ENCODE measurements around the gene ZNF317. TPM values are rescaled to one million over a fixed set of nuclear protein-coding genes. Genes with fewer than 3 reads are reported as not detected.

Gene ZNF317
- 10 to 100 TPM; 28.6 to 76.1 (median 37.6) TPM for polyA plus RNA-seq (ENCODE audit: low read depth in 6 of 6)

DNA sequence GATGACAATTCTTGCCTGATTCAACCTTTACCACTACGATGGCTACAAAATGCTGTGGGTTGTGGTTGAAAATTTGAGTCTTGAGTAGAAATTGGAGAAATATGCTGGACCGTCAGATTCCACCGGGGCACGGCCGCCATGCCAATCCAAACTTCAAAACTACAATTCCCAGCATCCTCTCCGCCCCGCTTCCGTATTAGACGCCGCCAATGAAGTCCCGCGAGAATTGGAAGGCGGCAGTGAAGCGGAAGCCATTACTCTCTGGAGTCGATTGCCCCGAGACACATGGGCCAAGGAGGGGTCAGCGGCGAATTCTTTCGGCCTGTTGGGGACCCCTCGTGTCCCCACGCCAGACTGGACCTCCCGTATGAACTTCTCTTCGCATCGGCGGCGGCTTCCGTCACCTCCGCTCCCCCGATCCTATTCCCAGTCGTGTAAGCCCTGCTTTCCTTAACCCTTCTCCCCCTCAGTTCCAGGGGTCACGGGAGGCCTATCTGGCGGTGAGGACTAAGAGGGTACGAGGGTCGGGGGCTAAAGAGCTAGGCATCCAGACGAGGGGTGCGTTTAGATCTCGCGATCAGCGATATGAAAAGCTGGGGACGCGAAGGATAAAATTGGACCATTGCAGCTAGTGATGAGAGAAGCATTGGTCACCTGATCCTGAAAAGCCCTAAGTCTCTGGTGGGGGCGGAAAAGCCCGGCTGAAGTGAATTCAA, at the start of gene ZNF317:
Gene ZNF317 (plus strand): TSS at position 239 of the 716 bp plus-strand sequence. CDS start 15,620 bp downstream, outside the sequence.
- Mint-ChIP-seq H3K4me1 (peaks cover 33 to 52% (median 42%) of the 10 kb centered on the region in 3 donors), H3K27me3 (no peaks in the 10 kb centered on the region)

DNA sequence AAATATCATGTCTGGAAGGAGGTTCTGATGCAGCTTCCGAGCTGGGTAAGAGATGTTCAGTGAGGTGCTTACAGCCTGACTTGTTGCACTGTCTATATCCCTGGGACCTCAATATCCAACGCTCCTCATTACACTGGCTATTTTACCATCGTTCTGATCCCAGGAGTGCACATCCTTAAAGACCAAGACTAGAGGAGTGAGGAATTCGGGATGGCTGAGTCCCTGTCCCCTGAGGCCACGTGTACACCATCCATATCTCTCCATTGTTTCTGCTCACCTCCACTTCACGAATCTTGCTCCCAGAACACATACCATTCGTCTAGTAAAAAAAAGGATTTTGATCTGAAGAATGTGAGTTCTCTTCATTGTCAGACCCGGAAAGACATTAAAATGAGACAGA, 32.8 kb upstream of the ZNF317 start, which contains the start of gene OR7G2:
Gene OR7G2 (minus strand): TSS at position 101 of the 400 bp plus-strand sequence. CDS start 4,232 bp downstream, outside the sequence.
- Mint-ChIP-seq H3K4me1 (no peaks in the 10 kb centered on the region), H3K27me3 (peaks cover 18 to 35% (median 21%) of the 10 kb centered on the region in 3 donors), H3K9me3 (peaks cover 0 to 5% (median 0%) of the 10 kb centered on the region in 7 donors), H3K4me3 (no peak within 1 kb of the TSS), H3K36me3 (no peaks in the 10 kb centered on the region), H3K27ac (no peak within 1 kb of the TSS)
- ATAC-seq (ENCODE audit: low read depth in 2 of 2) (no peak), DNase-seq (no peak)

More for the DNA sequence above, at the start of gene ZNF317:
- ATAC-seq (ENCODE audit: low read depth in 2 of 2): peak; percentile 92 to 93
- Mint-ChIP-seq H3K9me3 (peaks cover 0 to 18% (median 11%) of the 10 kb centered on the region in 7 donors), H3K36me3 (peaks cover 6 to 15% of the 10 kb centered on the region in 2 donors), H3K4me3 (peak within 1 kb of the TSS; percentile 98 to 100 (median 99)), H3K27ac (peak within 1 kb of the TSS; percentile 94 to 100 (median 98))
- DNase-seq: peak; percentile 87

DNA sequence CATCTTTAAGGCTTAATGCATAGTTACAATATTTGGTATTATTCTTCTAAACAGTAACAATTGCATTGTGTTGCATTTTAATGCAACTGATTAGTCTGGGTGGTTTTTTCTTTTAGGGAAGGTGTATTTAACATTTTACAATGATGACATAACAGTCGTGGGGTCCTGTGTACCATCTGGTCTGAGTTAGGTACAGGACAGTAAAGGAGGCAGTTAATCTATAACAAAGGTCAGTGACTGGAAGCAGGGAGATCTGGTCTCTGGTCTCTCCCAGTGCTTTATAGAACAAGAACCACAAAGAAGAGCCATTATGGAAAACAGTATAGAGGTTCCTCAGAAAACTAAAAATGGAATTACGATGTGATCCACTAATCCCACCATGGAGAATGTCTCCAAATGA, 30.2 kb upstream of the ZNF317 start:
- no peak for DNase-seq
- no peaks in the 10 kb centered on the region for H3K36me3 Mint-ChIP-seq
- no peaks in the 10 kb centered on the region for H3K4me1 Mint-ChIP-seq
- H3K9me3 Mint-ChIP-seq: peaks cover 0 to 5% (median 0%) of the 10 kb centered on the region in 7 donors
- no peak for ATAC-seq (ENCODE audit: low read depth in 2 of 2)
- no peak overlapping the region for H3K27ac Mint-ChIP-seq
- H3K4me3 Mint-ChIP-seq: no peak overlapping the region
- peaks cover 17 to 37% (median 26%) of the 10 kb centered on the region in 3 donors for H3K27me3 Mint-ChIP-seq

DNA sequence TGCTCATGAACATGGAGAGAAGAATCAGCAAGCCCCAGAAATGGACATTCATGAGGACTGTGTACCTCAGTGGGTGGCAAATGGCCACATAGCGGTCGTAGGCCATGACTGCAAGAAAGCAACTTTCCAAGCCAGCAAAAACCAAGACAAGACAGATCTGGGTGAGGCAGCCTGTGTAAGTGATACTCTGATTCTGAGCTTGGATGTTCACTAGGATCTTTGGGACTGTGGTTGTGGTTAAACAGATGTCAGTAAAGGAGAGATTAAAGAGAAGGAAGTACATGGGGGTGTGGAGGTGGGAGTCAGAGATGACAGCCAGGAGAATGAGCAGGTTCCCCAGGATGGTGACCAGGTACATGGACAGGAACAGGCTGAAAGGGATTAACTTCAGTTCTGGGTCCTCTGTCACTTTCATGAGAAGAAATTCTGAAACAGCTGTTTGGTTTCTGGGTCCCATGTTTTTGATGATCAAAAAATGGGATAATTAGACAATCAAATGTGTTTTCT, 24.8 kb upstream of the ZNF317 start, which contains the start of gene OR7G1:
Gene OR7G1 (minus strand): TSS at position 457 of the 507 bp plus-strand sequence. CDS start 0 bp downstream, at position 457.
- Mint-ChIP-seq H3K9me3 (no peaks in the 10 kb centered on the region), H3K27me3 (peaks cover 18 to 35% (median 30%) of the 10 kb centered on the region in 3 donors), H3K4me1 (no peaks in the 10 kb centered on the region), H3K27ac (no peak within 1 kb of the TSS), H3K4me3 (no peak within 1 kb of the TSS), H3K36me3 (no peaks in the 10 kb centered on the region)
- DNase-seq (no peak), ATAC-seq (ENCODE audit: low read depth in 2 of 2) (no peak)

DNA sequence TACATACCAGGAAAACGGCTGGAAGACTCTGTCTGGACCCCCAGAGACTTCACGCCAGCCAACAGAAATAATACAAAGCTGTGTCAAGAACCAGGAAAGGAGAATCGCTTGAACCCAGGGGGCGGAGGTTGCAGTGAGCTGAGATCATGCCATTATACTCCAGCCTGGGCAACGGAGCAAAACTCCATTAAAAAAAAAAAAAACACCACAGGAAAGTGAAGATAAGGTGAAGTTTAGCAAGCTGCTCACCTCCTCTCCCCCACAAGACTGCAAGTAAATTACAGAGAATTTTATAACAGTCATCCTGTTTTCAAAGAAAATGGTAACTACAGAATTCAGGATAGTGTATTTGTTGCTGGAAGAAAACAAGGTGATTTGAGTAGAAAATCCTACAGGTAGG, 23.6 kb upstream of the ZNF317 start:
- Mint-ChIP-seq H3K4me3 (no peak overlapping the region), H3K27me3 (peaks cover 14 to 41% (median 37%) of the 10 kb centered on the region in 3 donors), H3K9me3 (no peaks in the 10 kb centered on the region), H3K27ac (no peak overlapping the region), H3K36me3 (no peaks in the 10 kb centered on the region), H3K4me1 (no peaks in the 10 kb centered on the region)
- no peak for DNase-seq
- no peak for ATAC-seq (ENCODE audit: low read depth in 2 of 2)

DNA sequence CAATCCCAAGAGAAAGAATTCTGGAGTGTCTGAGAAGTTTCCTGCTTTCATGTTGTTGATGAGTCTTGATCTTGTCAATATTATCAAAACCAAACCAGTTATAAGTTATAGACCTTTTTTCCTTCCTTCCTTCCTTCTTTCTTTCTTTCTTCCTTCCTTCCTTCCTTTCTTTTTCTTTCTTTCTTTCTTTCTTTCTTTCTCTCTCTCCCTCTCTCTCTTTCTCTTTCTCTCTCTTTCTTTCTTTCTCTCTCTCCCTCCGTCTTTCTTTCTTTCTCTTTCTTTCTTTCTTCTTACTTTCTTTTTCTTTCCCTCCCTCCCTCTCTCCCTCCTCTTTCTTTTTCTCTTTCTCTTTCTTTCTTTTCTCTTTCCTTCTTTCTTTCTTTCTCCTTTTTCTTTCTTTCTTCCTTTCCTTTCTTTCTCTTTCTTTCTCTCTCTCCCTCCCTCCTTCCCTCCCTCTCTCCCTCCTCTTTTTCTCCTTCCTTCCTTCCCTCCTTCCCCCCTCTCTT, 13.2 kb upstream of the ZNF317 start, which contains the start of gene OR7G3:
Gene OR7G3 (minus strand): TSS at position 51 of the 506 bp plus-strand sequence. CDS start 0 bp downstream, at position 51.
- Mint-ChIP-seq H3K27me3 (peaks cover 23 to 25% (median 24%) of the 10 kb centered on the region in 3 donors), H3K27ac (peak within 1 kb of the TSS in 1 of 6 donors; percentile 90), H3K9me3 (peaks cover 0 to 8% (median 0%) of the 10 kb centered on the region in 7 donors), H3K36me3 (peaks cover 6 to 8% of the 10 kb centered on the region in 2 donors), H3K4me1 (peaks cover 9 to 12% (median 11%) of the 10 kb centered on the region in 3 donors), H3K4me3 (peak within 1 kb of the TSS in 1 of 8 donors; percentile 70)
- DNase-seq (no peak), ATAC-seq (ENCODE audit: low read depth in 2 of 2) (no peak)

DNA sequence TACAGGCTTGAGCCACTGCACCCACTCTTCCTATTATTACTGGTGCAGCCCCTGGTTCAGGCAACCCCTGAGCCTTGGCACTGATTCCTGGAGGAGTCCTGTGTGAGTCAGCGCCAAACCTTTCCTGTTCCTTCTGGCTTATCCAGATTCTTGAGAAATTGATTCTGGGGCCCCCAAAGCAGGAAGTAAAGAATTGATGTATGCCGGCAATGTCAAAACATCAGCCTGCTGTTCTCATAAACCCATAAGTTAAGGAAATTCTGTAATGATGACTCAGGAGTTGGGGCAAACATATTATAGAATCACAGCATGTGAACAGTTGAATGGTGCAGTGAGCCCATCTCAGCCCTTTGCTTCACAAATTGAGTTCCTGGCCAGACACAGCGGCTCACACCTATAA, 12.0 kb upstream of the ZNF317 start:
- H3K27me3 Mint-ChIP-seq: peaks cover 20 to 25% (median 23%) of the 10 kb centered on the region in 3 donors
- DNase-seq (no peak), ATAC-seq (ENCODE audit: low read depth in 2 of 2) (no peak)
- peaks cover 6 to 8% of the 10 kb centered on the region in 2 donors for H3K36me3 Mint-ChIP-seq
- no peak overlapping the region for H3K4me3 Mint-ChIP-seq
- H3K9me3 Mint-ChIP-seq: peaks cover 0 to 5% (median 0%) of the 10 kb centered on the region in 7 donors
- H3K27ac Mint-ChIP-seq: no peak overlapping the region
- peaks cover 9 to 12% (median 11%) of the 10 kb centered on the region in 3 donors for H3K4me1 Mint-ChIP-seq

DNA sequence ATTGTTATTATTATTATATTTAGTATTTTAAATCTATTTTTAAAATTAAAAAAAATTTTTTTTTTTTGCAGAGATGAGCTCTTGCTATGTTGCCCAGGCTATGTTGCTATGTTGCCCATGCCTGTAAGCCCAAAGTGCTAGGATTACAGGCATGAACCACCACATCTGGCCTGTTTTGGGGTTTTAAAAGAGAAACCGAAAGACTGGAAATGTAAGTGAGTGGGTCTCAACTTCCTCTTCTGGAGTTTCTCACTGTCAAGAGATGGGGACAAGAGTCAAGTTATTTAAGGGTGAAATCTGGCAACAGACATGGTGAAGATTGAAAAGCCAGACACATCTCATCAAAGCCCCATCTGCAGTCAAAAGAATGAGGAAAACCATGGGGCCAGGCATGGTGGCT, 9.2 kb upstream of the ZNF317 start:
- peaks cover 0 to 5% (median 0%) of the 10 kb centered on the region in 7 donors for H3K9me3 Mint-ChIP-seq
- peak overlapping the region in 3 of 8 donors; percentile 5 to 44 (median 42) for H3K4me3 Mint-ChIP-seq
- DNase-seq (peak; percentile 39), ATAC-seq (ENCODE audit: low read depth in 2 of 2) (peak; percentile 90 to 95)
- H3K36me3 Mint-ChIP-seq: peaks cover 4 to 7% of the 10 kb centered on the region in 2 donors
- H3K4me1 Mint-ChIP-seq: peaks cover 9 to 12% (median 11%) of the 10 kb centered on the region in 3 donors
- peaks cover 12 to 20% (median 19%) of the 10 kb centered on the region in 3 donors for H3K27me3 Mint-ChIP-seq
- peak overlapping the region in 3 of 6 donors; percentile 39 to 67 (median 54) for H3K27ac Mint-ChIP-seq

DNA sequence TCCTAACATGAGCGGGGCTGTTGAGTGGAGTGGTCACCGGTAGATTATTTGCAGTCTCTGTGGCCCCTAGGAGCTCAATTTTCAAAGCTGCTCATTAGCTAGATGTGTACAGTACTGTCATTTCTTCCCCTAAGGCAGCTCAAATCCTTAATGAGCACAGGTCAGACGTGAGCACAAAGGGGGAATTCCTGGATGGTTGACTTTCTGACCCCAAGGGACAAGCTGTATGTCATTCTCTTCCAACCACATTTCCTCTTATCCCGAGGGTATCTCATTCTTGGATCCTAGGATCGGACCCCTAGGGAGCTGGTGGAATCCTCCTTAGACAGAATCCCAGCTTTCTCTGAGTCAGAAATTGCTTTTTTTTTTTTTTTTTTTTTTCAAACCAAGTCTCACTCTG, 7.8 kb upstream of the ZNF317 start:
- DNase-seq (no peak), ATAC-seq (ENCODE audit: low read depth in 2 of 2) (no peak)
- peak overlapping the region in 2 of 6 donors; percentile 18 to 49 for H3K27ac Mint-ChIP-seq
- H3K4me3 Mint-ChIP-seq: no peak overlapping the region
- peaks cover 0 to 4% (median 0%) of the 10 kb centered on the region in 7 donors for H3K9me3 Mint-ChIP-seq
- H3K27me3 Mint-ChIP-seq: peaks cover 2 to 5% (median 5%) of the 10 kb centered on the region in 3 donors
- no peaks in the 10 kb centered on the region for H3K36me3 Mint-ChIP-seq
- peaks cover 14 to 17% (median 16%) of the 10 kb centered on the region in 3 donors for H3K4me1 Mint-ChIP-seq

DNA sequence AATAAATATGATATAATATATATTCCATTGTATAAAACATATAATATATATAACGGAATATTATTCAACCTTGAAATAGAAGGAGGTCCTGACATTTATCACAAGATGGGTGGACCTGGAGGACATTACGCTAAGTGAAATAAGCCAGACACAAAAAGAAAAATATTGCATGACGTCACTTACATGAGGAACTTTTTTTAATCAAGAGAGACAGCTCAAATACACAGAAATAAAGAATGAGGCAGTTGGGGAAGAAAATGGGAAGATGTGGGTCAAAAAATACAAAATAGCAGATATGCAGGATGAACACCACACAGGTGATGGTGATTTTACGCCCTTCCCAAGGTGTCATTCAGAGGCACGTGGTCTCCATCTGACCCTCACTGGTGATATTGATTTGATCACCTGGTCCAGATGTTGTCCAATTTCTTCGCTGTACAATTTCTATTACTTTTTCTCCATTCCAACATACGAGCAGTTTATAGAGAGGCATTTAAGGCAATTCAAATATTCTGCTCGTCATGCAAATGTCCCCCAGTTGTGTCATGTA, 513 bp upstream of the ZNF317 start:
- Mint-ChIP-seq H3K4me3 (peak overlapping the region; percentile 98 to 100 (median 99)), H3K27me3 (no peaks in the 10 kb centered on the region), H3K4me1 (peaks cover 33 to 47% (median 42%) of the 10 kb centered on the region in 3 donors), H3K36me3 (peaks cover 4 to 8% of the 10 kb centered on the region in 2 donors), H3K27ac (peak overlapping the region in 5 of 6 donors; percentile 94 to 100 (median 98)), H3K9me3 (peaks cover 0 to 11% (median 5%) of the 10 kb centered on the region in 7 donors)
- ATAC-seq (ENCODE audit: low read depth in 2 of 2) (peak; percentile 1 to 3), DNase-seq (no peak)

DNA sequence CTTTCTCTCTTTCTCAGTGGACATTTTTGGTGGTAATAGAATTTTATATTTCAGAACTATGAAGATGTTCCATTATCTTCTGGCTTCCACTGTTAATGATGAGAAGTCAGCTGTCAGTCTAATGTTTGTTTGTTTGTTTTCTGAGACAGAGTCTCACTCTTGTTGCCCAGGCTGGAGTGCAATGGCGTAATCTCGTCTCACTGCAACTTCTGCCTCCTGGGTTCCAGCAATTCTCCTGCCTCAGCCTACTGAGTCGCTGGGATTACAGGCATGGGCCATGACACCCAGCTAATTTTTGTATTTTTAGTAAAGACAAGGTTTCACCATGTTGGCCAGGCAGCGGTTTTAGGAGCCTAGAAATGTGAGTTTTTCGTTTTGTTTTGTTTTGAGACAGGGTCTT, 4.7 kb downstream of the ZNF317 start:
- Mint-ChIP-seq H3K4me3 (peak overlapping the region in 1 of 8 donors; percentile 79), H3K36me3 (peaks cover 15 to 36% of the 10 kb centered on the region in 2 donors), H3K9me3 (peaks cover 2 to 24% (median 16%) of the 10 kb centered on the region in 7 donors), H3K27me3 (no peaks in the 10 kb centered on the region), H3K27ac (peak overlapping the region in 2 of 6 donors; percentile 13 to 75), H3K4me1 (peaks cover 46 to 73% (median 58%) of the 10 kb centered on the region in 3 donors)
- DNase-seq (no peak), ATAC-seq (ENCODE audit: low read depth in 2 of 2) (no peak)

DNA sequence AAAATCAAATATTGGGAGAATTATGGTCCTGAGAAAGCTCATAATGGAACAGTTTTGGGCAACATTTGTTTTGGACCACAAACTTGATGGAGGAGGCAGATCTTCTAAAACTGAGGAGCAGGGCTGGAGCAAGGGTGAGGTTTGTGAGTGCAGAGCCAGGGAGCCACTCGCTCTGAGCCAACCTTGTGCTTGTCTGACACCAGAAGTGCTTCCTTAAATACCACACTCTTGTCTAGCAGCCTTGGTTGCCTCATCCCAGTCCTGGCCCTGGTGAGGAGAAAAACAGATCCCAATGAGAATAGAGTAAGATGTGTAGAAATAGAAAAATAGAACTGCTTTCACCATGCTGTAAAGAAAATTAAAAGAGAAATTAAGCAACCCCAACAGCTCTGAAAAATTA, 6.7 kb downstream of the ZNF317 start:
- Mint-ChIP-seq H3K4me1 (peaks cover 46 to 73% (median 56%) of the 10 kb centered on the region in 3 donors), H3K27ac (peak overlapping the region in 1 of 6 donors; percentile 69), H3K36me3 (peaks cover 30 to 42% of the 10 kb centered on the region in 2 donors), H3K27me3 (no peaks in the 10 kb centered on the region), H3K4me3 (peak overlapping the region in 1 of 8 donors; percentile 20), H3K9me3 (peaks cover 2 to 28% (median 16%) of the 10 kb centered on the region in 7 donors)
- ATAC-seq (ENCODE audit: low read depth in 2 of 2): no peak
- DNase-seq: no peak

DNA sequence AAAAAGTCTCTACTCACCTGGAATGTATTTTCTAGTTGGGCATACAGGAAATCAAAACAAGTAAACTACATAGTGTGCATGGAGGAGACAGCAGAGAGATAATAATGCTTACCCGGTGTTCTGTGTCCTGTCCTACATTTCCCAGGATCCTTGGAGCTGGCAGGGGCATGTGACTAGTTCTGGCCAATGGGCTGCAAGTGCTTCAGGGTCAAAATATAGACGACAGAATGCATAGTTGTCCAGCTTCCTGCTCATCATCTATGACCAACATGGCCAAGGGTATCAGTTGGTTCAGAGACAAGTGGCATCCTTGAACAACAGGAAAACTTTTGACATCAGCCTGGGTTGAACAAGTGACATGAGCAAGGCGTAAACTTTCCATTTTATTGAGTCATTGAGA, 8.5 kb downstream of the ZNF317 start:
- peaks cover 32 to 57% of the 10 kb centered on the region in 2 donors for H3K36me3 Mint-ChIP-seq
- H3K4me1 Mint-ChIP-seq: peaks cover 51 to 71% (median 51%) of the 10 kb centered on the region in 3 donors
- DNase-seq: no peak
- ATAC-seq (ENCODE audit: low read depth in 2 of 2): no peak
- no peaks in the 10 kb centered on the region for H3K27me3 Mint-ChIP-seq
- peak overlapping the region in 1 of 8 donors; percentile 20 for H3K4me3 Mint-ChIP-seq
- peak overlapping the region in 1 of 6 donors; percentile 27 for H3K27ac Mint-ChIP-seq
- peaks cover 2 to 37% (median 16%) of the 10 kb centered on the region in 7 donors for H3K9me3 Mint-ChIP-seq

Measured in naive B cell (primary cell).